Upper lobe of right lung (tissue), 1 donor: ENCODE measurements around the gene CNTNAP2. TPM values are rescaled to one million over a fixed set of nuclear protein-coding genes. Genes with fewer than 3 reads are reported as not detected.

Experiments used
- ATAC-seq: fragments of 200-7000 bp; cut with Tn5 transposase; one replicate; pipeline ENCODE4 v1.9.1; 2020; ENCODE audit warnings: mild to moderate bottlenecking, moderate library complexity
- DNase-seq: peaks from one replicate; pipeline ENCODE4 v3.0.0-alpha.2; 2020
- H3K27ac ChIP-seq: fragments of 200-600 bp; one replicate; pipeline ENCODE4 v1.8.0; 2022
- H3K27me3 ChIP-seq: fragments of 200-600 bp; one replicate; pipeline ENCODE4 v1.8.0; 2022; ENCODE audit warnings: mild to moderate bottlenecking
- H3K36me3 ChIP-seq: fragments of 200-600 bp; one replicate; pipeline ENCODE4 v1.8.0; 2022
- H3K4me1 ChIP-seq: fragments of 200-600 bp; one replicate; pipeline ENCODE4 v1.8.0; 2022
- H3K4me3 ChIP-seq: fragments of 200-600 bp; one replicate; pipeline ENCODE4 v1.8.0; 2022; ENCODE audit warnings: mild to moderate bottlenecking
- H3K9me3 ChIP-seq: fragments of 200-600 bp; one replicate; pipeline ENCODE4 v1.8.0; 2022
- CTCF ChIP-seq: fragments of 200-600 bp; IDR thresholded peaks from one replicate; pipeline ENCODE4 v1.8.0; 2022; ENCODE audit warnings: antibody characterized with exemption
- intact Hi-C: fragments of 100-400 bp; cut with DNase I; formaldehyde crosslinking; loops from one replicate; pipeline ENCODE4 v1.11.0; 2022
- total RNA-seq: library from RNA; stranded (reverse); fragmentation: NEBNext Ultra II Directional; extraction: Animal tissue kit (Norgen Biotek cat#: 25700); gene quantifications from one replicate; pipeline ENCODE4 v1.2.1, GENCODE V29; 2021
- donor health status: DM: no; HTN: yes; CAD: no; lungs with severe emphysema.

CNTNAP2 gene
- total RNA-seq, 1 donor from 2014 or later, result 0.41 TPM

DNA sequence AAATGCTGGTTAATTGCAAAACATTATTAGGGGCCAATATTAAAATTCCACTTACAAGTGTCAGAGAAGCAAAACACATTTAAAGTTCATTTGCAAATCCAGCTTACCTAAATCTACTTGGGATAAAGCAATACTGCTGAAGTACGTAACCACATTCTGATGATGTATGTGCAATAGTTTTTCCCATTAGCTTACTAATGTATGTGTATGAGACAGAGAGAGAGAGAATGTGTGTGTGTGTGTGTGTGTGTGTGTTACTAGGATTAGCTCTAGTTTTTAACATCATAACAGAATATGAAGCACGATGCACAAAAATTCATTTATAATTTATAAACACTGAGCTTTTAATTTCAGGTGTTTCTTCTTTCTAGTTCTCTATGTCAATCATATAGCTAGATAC is 1399.8 kb downstream of the CNTNAP2 start:
- H3K4me1 ChIP-seq, result no peaks in the 10 kb centered on the region
- TF ChIP-seq CTCF, result no peak
- H3K4me3 ChIP-seq, result no peak overlapping the region
- intact Hi-C loops, result no loop called here
- no peaks in the 10 kb centered on the region for H3K27me3 ChIP-seq
- no peaks in the 10 kb centered on the region for H3K36me3 ChIP-seq
- H3K27ac ChIP-seq, result no peak overlapping the region
- ATAC-seq (no peak), DNase-seq (no peak)
- no peaks in the 10 kb centered on the region for H3K9me3 ChIP-seq

GRCh38 chr7:147519062-147519461 is 1402.5 kb downstream of the CNTNAP2 start:
- no peak for TF ChIP-seq CTCF
- no peaks in the 10 kb centered on the region for H3K9me3 ChIP-seq
- no peaks in the 10 kb centered on the region for H3K27me3 ChIP-seq
- intact Hi-C loops, result no loop called here
- H3K4me3 ChIP-seq, result no peak overlapping the region
- no peaks in the 10 kb centered on the region for H3K36me3 ChIP-seq
- DNase-seq, result no peak
- no peaks in the 10 kb centered on the region for H3K4me1 ChIP-seq
- no peak overlapping the region for H3K27ac ChIP-seq
- ATAC-seq, result no peak

GRCh38 chr7:147523056-147523455 is 1406.5 kb downstream of the CNTNAP2 start:
- no peak for DNase-seq
- TF ChIP-seq CTCF, result no peak
- Histone ChIP-seq H3K27ac (no peak overlapping the region), H3K9me3 (no peaks in the 10 kb centered on the region), H3K36me3 (no peaks in the 10 kb centered on the region), H3K4me1 (no peaks in the 10 kb centered on the region), H3K4me3 (no peak overlapping the region), H3K27me3 (no peaks in the 10 kb centered on the region)
- intact Hi-C loops, result no loop called here
- ATAC-seq, result no peak

DNA sequence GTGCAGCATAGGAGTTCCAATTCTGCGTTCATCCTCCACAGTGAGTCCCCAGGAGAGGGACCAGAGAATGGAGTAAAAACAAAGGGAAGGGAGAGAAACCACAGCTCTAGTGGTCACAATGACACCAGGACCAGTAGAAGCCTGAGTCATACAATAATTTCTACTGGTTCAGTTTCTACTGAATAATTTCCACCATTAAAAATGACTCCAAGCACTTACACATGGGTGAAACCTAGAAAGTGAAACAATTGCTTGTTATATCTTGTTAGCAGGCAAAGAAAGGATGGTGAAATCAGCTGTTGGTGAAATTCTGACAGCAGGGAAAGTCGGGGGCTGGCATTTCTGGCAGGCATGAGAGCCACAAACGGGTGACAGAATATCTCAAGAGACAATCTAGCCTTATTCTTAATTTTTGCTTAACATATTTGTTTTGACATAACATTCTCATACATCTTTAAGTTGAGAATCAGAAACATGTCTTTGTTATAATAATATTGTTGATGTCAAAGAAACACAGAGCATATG is 1408.2 kb downstream of the CNTNAP2 start:
- ATAC-seq, result no peak
- no peaks in the 10 kb centered on the region for H3K27me3 ChIP-seq
- intact Hi-C loops, result no loop called here

DNA sequence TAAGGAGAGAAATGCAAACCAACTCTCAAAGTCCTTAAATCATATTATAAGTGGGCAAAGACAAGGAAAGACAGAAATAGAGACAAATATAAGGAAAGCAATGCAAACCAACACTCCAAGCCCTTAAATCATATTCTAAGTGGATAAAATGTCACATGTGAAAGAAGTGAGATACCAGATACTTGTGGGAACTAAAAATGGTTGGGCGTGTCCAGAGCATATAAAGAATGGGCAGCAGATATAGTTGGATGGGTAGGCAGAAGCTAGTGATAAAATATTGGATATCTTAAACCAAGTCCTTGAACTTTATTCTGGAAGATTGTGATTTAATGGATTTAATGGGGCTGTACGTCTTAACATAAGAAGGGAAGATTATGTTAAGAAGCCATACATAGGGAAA is 1408.7 kb downstream of the CNTNAP2 start:
- intact Hi-C loops, result no loop called here
- TF ChIP-seq CTCF, result no peak
- no peaks in the 10 kb centered on the region for H3K9me3 ChIP-seq
- no peaks in the 10 kb centered on the region for H3K36me3 ChIP-seq
- H3K4me1 ChIP-seq, result no peaks in the 10 kb centered on the region
- DNase-seq (no peak), ATAC-seq (no peak)
- no peak overlapping the region for H3K4me3 ChIP-seq
- H3K27ac ChIP-seq, result no peak overlapping the region
- no peaks in the 10 kb centered on the region for H3K27me3 ChIP-seq

More for the DNA sequence above, 1408.2 kb downstream of the CNTNAP2 start:
- Histone ChIP-seq H3K27ac (no peak overlapping the region), H3K9me3 (no peaks in the 10 kb centered on the region), H3K36me3 (no peaks in the 10 kb centered on the region), H3K4me3 (no peak overlapping the region), H3K4me1 (no peaks in the 10 kb centered on the region)
- no peak for TF ChIP-seq CTCF
- DNase-seq, result no peak

DNA sequence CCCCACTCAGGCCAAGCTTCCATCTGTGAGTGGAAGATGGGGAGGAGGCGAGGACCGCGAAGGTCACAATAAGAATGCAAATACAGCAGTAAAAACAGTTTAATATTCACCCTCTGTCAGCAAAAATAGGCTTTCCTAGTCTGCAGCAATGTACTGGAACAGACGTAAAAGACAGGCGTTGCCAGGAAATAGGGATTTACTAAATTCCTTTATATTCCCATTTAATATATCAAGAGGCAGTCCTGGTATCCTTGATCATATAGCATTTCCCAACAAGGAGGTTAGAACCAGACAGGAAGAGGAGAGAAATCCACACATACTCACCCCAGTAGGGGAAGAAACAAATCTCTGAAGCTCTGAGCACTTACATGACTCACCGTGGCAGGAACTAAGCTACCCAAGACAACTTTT is 1419.1 kb downstream of the CNTNAP2 start:
- Histone ChIP-seq H3K27ac (no peak overlapping the region), H3K9me3 (no peaks in the 10 kb centered on the region), H3K36me3 (no peaks in the 10 kb centered on the region), H3K4me3 (no peak overlapping the region), H3K27me3 (no peaks in the 10 kb centered on the region), H3K4me1 (no peaks in the 10 kb centered on the region)
- no peak for TF ChIP-seq CTCF
- ATAC-seq (no peak), DNase-seq (no peak)
- intact Hi-C loops, result no loop called here
